DOHH2 (cell line): Measurements from ENCODE around the gene EVC2.

Experiments used
- EZH2phosphoT487 ChIP-seq: fragments of 200-600 bp; sonication (generic); IDR thresholded peaks from 2 replicates; pipeline ENCODE4 v1.6.1; 2017; ENCODE audit warnings: borderline replicate concordance, mild to moderate bottlenecking, antibody characterized with exemption, low read length, moderate library complexity, mixed read lengths
- TF ChIP-seq, protein P1 (sequence below): fragments of 200-600 bp; sonication (generic); IDR thresholded peaks from one replicate; pipeline ENCODE4 v1.5.1; 2014; ENCODE audit warnings: antibody characterized with exemption, mild to moderate bottlenecking, low read depth, low read length; ENCODE audit not compliant: poor library complexity, severe bottlenecking

DNA sequence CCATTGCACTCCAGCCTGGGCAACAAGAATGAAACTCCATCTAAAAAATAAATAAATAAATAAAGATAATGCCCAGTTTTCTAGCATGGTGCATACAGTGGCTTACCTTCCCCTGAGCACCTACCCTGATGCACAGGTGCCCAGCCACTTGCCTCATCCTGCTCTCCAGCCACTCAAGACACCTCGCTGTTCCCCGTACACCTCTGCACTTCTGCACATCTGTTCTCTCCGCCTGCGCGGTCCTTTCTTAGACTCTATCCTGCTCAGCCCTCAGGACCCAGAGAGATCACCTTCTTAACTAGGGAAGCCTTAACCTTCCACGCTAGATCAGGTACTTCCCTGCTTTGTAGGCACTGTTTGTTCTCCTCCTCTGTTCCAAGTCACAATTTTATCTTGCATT is 5.5 kb upstream of the EVC2 start:
- TF ChIP-seq, protein P1, sequence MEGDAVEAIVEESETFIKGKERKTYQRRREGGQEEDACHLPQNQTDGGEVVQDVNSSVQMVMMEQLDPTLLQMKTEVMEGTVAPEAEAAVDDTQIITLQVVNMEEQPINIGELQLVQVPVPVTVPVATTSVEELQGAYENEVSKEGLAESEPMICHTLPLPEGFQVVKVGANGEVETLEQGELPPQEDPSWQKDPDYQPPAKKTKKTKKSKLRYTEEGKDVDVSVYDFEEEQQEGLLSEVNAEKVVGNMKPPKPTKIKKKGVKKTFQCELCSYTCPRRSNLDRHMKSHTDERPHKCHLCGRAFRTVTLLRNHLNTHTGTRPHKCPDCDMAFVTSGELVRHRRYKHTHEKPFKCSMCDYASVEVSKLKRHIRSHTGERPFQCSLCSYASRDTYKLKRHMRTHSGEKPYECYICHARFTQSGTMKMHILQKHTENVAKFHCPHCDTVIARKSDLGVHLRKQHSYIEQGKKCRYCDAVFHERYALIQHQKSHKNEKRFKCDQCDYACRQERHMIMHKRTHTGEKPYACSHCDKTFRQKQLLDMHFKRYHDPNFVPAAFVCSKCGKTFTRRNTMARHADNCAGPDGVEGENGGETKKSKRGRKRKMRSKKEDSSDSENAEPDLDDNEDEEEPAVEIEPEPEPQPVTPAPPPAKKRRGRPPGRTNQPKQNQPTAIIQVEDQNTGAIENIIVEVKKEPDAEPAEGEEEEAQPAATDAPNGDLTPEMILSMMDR: no peak
- TF ChIP-seq EZH2phosphoT487: no peak
